Fibroblast of skin of right biceps (primary cell): ENCODE results near the gene CKB.

Source experiments
- DNase-seq: peaks from one replicate; pipeline ENCODE4 v3.0.0-alpha.2; 2013

The CKB gene

GRCh38 chr14:103549361-103550311 lies 27.0 kb upstream of the CKB start:
- no peak for DNase-seq

- DNase-seq: no peak
These were observed 26.1 kb upstream of the CKB start for GRCh38 chr14:103548463-103549351.

GRCh38 chr14:103547941-103548462 lies 25.4 kb upstream of the CKB start:
- DNase-seq: no peak

GRCh38 chr14:103547455-103547940 lies 24.9 kb upstream of the CKB start:
- no peak for DNase-seq

GRCh38 chr14:103546652-103547454 lies 24.2 kb upstream of the CKB start:
- no peak for DNase-seq

GRCh38 chr14:103545915-103546651 lies 23.5 kb upstream of the CKB start:
- no peak for DNase-seq

DNA sequence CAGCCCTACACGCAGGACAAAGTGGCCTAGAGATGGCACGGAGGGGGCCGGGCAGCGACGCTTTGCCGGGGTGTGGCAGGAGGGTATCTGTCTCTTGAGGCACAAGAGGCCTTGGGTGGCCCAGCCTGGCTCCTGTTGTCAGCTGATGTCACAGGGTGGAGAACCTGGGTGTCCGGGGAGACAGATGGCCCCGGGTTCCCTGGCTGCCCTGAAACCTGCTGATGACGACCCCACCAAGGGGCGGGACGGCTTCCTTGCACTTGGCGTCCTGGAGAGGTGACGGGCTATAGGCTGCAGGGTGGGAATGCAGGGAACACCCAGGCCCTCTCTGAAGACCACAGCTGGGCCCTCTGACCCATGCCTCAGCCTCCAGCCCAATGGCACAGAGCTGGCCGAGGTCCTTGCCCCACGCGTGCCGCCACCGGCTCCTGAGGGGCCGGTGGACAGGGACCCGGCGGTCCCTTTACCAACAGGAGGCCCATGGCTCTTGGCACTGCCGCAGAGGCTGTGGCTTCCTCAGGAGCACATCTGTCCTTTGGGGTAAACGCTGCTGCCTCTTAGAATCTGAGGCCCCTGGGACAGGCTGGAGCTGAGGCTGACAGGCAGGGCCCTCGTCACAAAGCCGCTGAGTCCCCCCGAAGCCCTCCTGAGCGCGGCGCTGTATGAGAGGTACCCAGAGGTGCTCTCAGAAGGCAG lies 22.7 kb upstream of the CKB start:
- no peak for DNase-seq

GRCh38 chr14:103544388-103545218 lies 22.0 kb upstream of the CKB start:
- no peak for DNase-seq

- no peak for DNase-seq
These were observed 21.2 kb upstream of the CKB start for GRCh38 chr14:103543721-103544387.

GRCh38 chr14:103543140-103543539 lies 20.5 kb upstream of the CKB start:
- no peak for DNase-seq

DNA sequence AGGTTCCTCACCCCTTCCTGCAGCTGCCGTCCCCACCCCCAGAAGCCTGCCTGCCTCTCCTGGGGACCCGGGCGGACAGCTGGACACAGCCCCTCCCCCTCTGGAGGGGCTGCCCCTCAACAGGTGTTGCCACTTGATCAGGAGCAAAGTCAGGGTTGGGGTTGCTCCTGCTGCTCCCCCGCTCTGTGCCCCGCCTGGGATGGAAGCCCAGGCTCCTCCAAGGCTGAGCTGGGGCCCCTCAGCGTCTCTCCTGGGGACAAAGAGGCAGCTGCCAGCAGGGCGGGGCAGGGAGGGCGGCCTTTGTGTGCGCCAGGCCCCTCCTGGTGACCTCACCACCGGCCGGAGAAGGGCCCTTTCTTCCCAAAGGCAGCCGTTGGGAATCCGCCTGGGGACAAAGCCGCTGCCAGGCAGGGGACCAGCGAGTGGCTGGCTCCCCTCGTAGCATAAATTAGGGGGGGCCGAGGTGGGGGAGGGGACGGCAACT lies 20.0 kb upstream of the CKB start:
- DNase-seq: no peak

DNA sequence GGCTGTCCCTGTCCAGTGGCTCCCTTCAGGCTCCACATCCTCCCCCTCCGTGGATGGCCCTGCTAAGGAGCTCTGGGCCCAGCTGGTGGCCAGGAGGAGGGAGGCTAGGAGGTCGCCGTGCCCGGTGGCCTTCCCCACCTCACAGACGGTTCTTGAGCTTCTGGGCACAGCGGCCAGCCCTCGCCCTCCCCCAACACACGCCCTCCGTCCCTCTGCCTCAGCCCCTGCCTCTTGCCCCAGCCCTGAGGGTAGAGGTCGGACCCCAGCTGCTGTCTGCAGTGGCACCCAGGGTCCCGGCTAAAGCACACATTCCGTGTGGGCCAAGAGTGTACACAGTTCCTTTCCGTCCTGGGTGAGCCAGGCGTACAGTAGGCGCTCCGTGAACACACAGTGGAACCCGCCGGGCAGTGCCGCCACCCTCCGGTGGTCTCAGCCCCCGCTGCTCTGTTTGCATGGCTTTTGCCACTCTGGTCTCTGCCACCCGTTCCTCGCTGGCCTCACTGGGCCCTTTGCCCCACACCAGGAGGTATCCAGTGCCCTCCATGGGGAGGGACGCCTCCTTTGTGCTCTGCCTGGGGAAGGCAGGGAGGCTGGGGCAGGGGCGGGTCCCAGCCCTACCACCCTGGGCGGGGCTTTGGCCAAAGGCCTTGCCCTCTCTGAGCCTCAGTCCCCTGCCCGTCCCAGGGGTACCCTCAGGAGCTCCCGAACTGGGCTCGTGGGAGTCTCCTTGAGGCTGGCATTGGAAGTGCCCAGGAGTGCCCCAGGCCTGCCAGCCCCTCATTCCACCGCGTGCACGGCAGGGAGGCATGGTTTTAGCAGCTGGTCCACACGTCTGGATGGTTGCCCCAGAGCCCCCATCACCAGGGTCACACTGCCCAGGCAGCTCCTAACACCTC lies 19.3 kb upstream of the CKB start:
- DNase-seq: no peak

GRCh38 chr14:103540821-103541708 lies 18.4 kb upstream of the CKB start:
- DNase-seq: no peak

- DNase-seq: no peak
These were observed 16.6 kb upstream of the CKB start for GRCh38 chr14:103539056-103539825.

DNA sequence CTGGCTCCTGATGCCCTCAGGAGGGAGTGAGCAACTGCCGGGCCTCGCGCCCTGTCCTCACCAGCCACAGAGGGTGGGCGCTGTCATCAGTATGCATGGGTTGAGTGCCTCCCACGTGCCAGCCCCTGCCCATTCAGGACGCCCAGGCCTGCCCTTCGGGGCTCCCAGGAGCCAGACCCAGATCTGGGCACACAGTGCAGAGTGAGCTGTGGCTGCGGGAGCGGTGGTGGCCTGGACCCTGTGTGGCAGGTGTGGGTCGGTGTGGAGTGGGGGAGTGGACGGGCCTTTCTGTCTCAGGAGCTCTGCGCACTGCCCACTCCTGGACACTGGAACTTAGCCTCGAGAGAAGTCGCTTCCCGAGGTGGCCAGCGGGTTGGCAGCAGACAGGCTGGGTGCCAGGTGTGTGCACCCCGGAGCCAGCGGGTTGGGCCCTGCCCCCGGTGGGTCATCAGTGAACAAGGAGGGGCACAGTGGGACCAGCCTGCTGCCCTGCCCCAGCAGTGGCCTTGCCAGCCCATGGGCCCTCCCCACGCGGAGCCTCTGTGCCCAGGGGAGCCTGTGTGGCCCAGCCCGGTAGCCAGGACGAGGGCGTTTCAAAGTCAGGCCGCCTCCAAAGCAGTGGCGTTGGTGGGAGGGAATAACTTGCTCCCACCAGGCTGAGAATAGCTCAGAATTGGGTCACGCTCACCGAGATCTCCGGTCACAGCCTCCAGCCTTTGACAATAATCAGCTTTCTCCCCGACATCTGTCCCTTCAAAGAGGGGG lies 15.8 kb upstream of the CKB start:
- DNase-seq: no peak
